ENCODE data around the gene ART1. TPM values are rescaled to one million over a fixed set of nuclear protein-coding genes. Genes with fewer than 3 reads are reported as not detected.

The ART1 gene
- total RNA-seq, 1 experiment from 2014 or later: not detected

GRCh38 chr11:3659595-3660515 lies 14.9 kb downstream of the ART1 start:
- peaks cover 3% of the 10 kb centered on the region; the same call in 1 of the 2 replicates for H3K27me3 Mint-ChIP-seq (ENCODE audit: low read depth)
- Histone ChIP-seq H4K91ac (ENCODE audit: insufficient read length, low read depth, low read length) (no peak overlapping the region), H2BK20ac (ENCODE audit: low read depth, low read length, poor library complexity, severe bottlenecking) (no peak overlapping the region), H4K5ac (ENCODE audit: insufficient read length, low read depth, low read length) (no peak overlapping the region), H3K79me2 (ENCODE audit: insufficient read depth, low read length) (no peaks in the 10 kb centered on the region), H3K18ac (ENCODE audit: insufficient read length, low read depth, low read length) (no peak overlapping the region), H3T11ph (ENCODE audit: low read length) (no peak overlapping the region), H2AK5ac (ENCODE audit: insufficient read length, low read length) (no peak overlapping the region), H3K4me1 (ENCODE audit: insufficient read depth, low read length) (no peaks in the 10 kb centered on the region), H3K4ac (ENCODE audit: low read depth, low read length) (no peak overlapping the region), H2BK5ac (ENCODE audit: insufficient read length, low read length) (no peak overlapping the region), H3K79me1 (ENCODE audit: insufficient read depth, low read depth, low read length, poor library complexity, severe bottlenecking) (no peaks in the 10 kb centered on the region), H4K8ac (replicated peaks; ENCODE audit: insufficient read length, low read depth, low read length) (no peak overlapping the region), H3K27me3 (ENCODE audit: insufficient read depth, low read length) (no peaks in the 10 kb centered on the region), H3K9me3 (ENCODE audit: control insufficient read depth, low read depth, low read length) (no peaks in the 10 kb centered on the region), H2BK15ac (ENCODE audit: low read depth, low read length) (no peak overlapping the region), H4K20me1 (ENCODE audit: control insufficient read depth, insufficient read depth, insufficient read length) (no peaks in the 10 kb centered on the region), H3K4me2 (ENCODE audit: insufficient read depth, insufficient read length, low read length) (no peak overlapping the region), H2BK120ac (ENCODE audit: low read depth, low read length, poor library complexity, severe bottlenecking) (no peak overlapping the region), H3K27ac (ENCODE audit: insufficient read length, low read depth, low read length) (no peak overlapping the region), H3K23me2 (ENCODE audit: insufficient read length, low read depth, low read length, poor library complexity, severe bottlenecking) (no peaks in the 10 kb centered on the region), H3K14ac (ENCODE audit: insufficient read depth, low read length) (no peak overlapping the region; the same call in 1 of the 2 replicates), H2BK12ac (ENCODE audit: insufficient read length, low read depth, low read length) (no peak overlapping the region), H3K9ac (ENCODE audit: extremely low read depth, insufficient read length, low read length) (no peak overlapping the region), H3K23ac (ENCODE audit: insufficient read length, low read depth, low read length) (no peak overlapping the region), H3K56ac (ENCODE audit: insufficient read length, low read depth, low read length) (no peak overlapping the region), H2AFZ (ENCODE audit: low read length) (no peak overlapping the region)
- no peak for TF ChIP-seq CTCF (conservative IDR thresholded peaks at IDR 0.05)
- peaks cover 0 to 10% (median 0%) of the 10 kb centered on the region in 3 experiments; a peak in 3 of 7 replicates for H3K36me3 Mint-ChIP-seq (ENCODE audit: insufficient read depth in 1 of 3, low read depth in 3 of 3)
- H3K4me1 Mint-ChIP-seq: no peaks in the 10 kb centered on the region
- H3K9me3 Mint-ChIP-seq: peaks cover 0 to 3% of the 10 kb centered on the region in 2 experiments; a peak in 2 of 5 replicates
- no peak overlapping the region for H3K4me3 Mint-ChIP-seq
- H3K27ac Mint-ChIP-seq: peak overlapping the region in 1 of 3 experiments; percentile 49; a peak in 2 of 7 replicates
- no peak for DNase-seq
- no CpG with 5 or more reads among the region's 33 CpGs for WGBS (ENCODE audit: extremely low coverage, insufficient read length, low lambda C conversion rate)
